B cell (primary cell): ENCODE data around the gene COX18. TPM values are rescaled to one million over a fixed set of nuclear protein-coding genes. Genes with fewer than 3 reads are reported as not detected.

Experiments
- polyA plus RNA-seq: library from polyadenylated mRNA; depleted of rRNA; stranded (reverse); fragments of >200 nt; gene quantifications from 2 replicates; pipeline ENCODE4 v1.2.3, GENCODE V29; 2012
- small RNA-seq: library from RNA; depleted of rRNA; stranded (forward); fragments of <200 nt; gene quantifications from one replicate; pipeline ENCODE3, GENCODE V24; 2012; ENCODE audit warnings: low replicate concordance, low read depth; ENCODE audit not compliant: insufficient read length
- total RNA-seq, 2 donors: library from RNA; stranded (reverse); fragments of 120-200 nt in 1 of 2; gene quantifications; 1 replicate in 1 of 2; 2 replicates in 1 of 2; pipeline versions ENCODE4 v1.2.3 to v1.2.4, GENCODE V29; 2013 to 2022

The COX18 gene
- total and polyA plus RNA-seq, 2 donors (not counting 1 experiment from before 2014, with no cell fraction given) = 12.7 to 13.2 TPM

Small RNA genes within 50 kb of the gene (small RNA-seq; reads per million reads assigned to genes)
- gene RNU6ATAC5P = not detected

Other genes with a start within 250 kb of the COX18 start
- 69.4 and 74.6 TPM in 2 replicates for gene ANKRD17, start 189.1 kb upstream of the COX18 start, total RNA-seq
- 15.8 and 16.8 TPM in 2 replicates for gene ANKRD17, start 189.1 kb upstream of the COX18 start, polyA plus RNA-seq